Measurements from ENCODE around the gene LIPC.
A peak's percentile ranks its signal among the peaks of the same experiment; 100 is the strongest.

Gene LIPC

DNA sequence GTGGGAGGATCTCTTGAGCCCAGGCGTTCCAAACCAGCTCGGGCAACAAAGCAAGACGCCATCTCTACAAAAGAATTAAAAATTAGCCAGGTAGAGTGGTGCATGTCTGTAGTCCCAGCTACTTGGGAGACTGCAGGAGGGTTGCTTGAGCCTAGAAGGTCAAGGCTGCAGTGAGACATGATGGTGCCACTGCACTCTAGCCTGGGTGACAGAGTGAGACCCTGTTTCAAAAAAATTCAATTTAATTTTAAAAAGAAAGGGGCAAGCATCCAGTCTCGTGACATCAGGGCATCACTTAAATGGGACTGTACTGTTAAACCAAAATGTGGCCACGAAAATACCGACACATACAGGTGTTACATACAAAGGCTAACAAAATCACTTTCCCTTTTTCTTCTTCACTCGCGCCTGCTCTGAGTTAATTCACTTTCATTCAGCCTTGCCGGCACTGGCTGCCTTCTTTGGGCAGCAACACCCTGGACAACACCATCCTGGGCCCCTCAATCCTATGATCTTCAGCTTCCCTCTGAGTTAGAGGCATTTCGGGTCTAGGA is 121.7 kb downstream of the LIPC start:
- H2AFZ ChIP-seq (ENCODE audit: low read depth, low read length) = no peak overlapping the region
- H3K4me3 ChIP-seq (ENCODE audit: low read length) = no peak overlapping the region
- no peaks in the 10 kb centered on the region for H3K4me1 ChIP-seq (ENCODE audit: insufficient read depth, low read length)
- no peaks in the 10 kb centered on the region for H3K9me3 ChIP-seq (ENCODE audit: low read length)
- no peaks in the 10 kb centered on the region for H3K36me3 ChIP-seq (ENCODE audit: insufficient read depth, low read length)
- H3K27me3 ChIP-seq (ENCODE audit: insufficient read depth, low read length) = no peaks in the 10 kb centered on the region

DNA sequence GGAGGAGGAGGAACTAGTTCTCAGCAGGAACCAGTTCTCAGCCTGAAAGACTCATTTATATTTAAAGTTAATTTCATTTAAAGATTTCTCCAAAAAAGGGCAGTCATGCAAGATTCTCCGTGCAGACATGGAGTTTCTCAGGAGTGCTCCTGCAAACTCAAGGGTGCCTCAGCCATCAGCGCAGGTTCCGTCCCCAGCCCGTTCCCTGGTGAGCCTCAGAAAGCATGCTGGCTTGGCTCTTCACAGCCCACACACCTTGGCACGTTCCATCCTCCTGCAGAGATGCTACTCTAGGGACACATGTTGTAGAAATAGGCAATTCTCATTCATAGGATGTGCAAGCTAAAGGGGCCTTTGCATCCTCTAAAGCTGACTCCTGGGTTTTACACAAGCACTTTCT is 123.0 kb downstream of the LIPC start:
- Histone ChIP-seq H3K4me3 (ENCODE audit: low read length) (no peak overlapping the region), H3K27me3 (ENCODE audit: insufficient read depth, low read length) (no peaks in the 10 kb centered on the region), H3K36me3 (ENCODE audit: insufficient read depth, low read length) (no peaks in the 10 kb centered on the region), H3K9me3 (ENCODE audit: low read length) (no peaks in the 10 kb centered on the region), H3K4me1 (ENCODE audit: insufficient read depth, low read length) (no peaks in the 10 kb centered on the region), H2AFZ (ENCODE audit: low read depth, low read length) (no peak overlapping the region)

DNA sequence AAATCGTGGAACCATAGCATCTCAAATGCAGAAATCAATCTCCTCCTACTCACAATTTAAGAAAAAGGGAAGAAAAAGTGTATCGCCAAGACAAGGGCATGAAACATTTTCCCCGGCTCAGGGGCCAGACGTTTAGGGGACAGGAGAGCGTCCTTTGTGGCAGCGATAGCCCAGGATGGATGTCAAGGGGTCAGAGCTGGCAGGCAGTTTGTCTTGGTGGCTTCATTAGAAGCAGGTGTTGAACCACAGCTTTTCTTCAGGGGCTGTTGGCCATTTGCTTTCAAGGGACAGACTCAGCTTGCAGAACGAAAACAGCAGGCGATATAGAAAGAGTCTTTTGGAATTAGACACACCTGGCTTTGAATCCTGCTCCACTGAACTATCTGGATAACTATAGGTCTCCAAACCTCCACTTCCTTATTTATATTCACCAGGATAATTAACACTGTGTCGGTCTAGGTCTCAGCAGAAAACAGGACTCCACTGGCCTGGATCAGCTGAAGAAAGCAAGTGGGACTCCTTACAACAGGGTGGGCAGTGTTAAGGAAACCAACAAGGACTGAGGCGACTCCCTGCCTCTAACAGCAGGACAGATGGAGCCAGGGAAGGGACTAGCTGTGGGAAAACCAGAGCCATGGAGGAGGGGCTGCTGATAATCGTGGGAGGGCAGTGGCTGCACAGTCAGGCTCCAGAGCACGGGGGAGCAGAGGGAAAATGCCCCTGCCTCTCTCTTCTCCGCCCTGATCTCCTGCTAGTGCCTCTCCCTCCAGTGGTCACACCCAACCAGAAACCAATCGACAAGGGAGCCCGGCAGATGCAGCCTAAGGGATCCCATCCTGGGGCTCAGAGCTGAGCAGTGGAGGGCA is 123.6 kb downstream of the LIPC start:
- Histone ChIP-seq H3K9me3 (ENCODE audit: low read length) (no peaks in the 10 kb centered on the region), H3K4me1 (ENCODE audit: insufficient read depth, low read length) (no peaks in the 10 kb centered on the region), H3K27me3 (ENCODE audit: insufficient read depth, low read length) (no peaks in the 10 kb centered on the region), H2AFZ (ENCODE audit: low read depth, low read length) (no peak overlapping the region), H3K4me3 (ENCODE audit: low read length) (no peak overlapping the region), H3K36me3 (ENCODE audit: insufficient read depth, low read length) (no peaks in the 10 kb centered on the region)

DNA sequence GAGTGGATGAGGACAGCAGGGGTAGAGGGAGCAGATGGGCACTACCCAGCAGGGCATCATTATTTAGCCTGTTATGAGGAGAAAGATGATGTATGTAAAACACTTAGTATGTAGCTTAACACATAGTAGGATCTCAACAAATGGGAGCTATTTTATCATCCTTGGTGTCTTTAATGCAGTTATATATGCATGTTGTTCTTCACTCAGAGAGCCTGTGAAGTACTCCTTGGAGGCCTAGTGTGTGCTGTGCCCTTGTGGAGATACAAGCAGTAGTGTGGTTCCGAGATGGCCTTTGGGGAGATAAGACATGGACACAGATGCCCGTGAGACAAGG is 124.2 kb downstream of the LIPC start:
- Histone ChIP-seq H3K4me1 (ENCODE audit: insufficient read depth, low read length) (no peaks in the 10 kb centered on the region), H3K36me3 (ENCODE audit: insufficient read depth, low read length) (no peaks in the 10 kb centered on the region), H3K27me3 (ENCODE audit: insufficient read depth, low read length) (no peaks in the 10 kb centered on the region)

DNA sequence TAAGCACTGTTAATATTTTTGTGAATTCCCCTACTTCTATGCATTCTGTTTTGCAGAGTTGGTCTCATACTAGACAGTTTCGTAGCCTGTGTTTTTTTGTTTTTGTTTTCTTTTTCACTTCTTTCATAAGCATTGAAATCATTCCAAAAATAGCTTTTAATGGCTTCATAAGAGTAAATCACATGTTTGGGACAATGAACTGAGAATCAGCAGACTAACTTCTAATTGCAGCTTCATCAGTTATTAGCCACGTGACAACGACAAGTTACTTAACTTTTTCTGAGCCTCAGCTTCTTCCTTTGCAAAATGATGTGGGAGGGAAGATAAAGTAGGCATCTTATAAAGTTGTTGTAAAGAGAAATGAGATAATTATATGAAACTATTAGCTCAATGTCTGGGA is 124.8 kb downstream of the LIPC start:
- Histone ChIP-seq H3K27me3 (ENCODE audit: insufficient read depth, low read length) (no peaks in the 10 kb centered on the region), H3K4me3 (ENCODE audit: low read length) (no peak overlapping the region), H3K4me1 (ENCODE audit: insufficient read depth, low read length) (no peaks in the 10 kb centered on the region), H3K9me3 (ENCODE audit: low read length) (no peaks in the 10 kb centered on the region), H3K36me3 (ENCODE audit: insufficient read depth, low read length) (no peaks in the 10 kb centered on the region), H2AFZ (ENCODE audit: low read depth, low read length) (no peak overlapping the region)

More for the DNA sequence above, 124.2 kb downstream of the LIPC start:
- Histone ChIP-seq H2AFZ (ENCODE audit: low read depth, low read length) (no peak overlapping the region), H3K9me3 (ENCODE audit: low read length) (no peaks in the 10 kb centered on the region), H3K4me3 (ENCODE audit: low read length) (no peak overlapping the region)

DNA sequence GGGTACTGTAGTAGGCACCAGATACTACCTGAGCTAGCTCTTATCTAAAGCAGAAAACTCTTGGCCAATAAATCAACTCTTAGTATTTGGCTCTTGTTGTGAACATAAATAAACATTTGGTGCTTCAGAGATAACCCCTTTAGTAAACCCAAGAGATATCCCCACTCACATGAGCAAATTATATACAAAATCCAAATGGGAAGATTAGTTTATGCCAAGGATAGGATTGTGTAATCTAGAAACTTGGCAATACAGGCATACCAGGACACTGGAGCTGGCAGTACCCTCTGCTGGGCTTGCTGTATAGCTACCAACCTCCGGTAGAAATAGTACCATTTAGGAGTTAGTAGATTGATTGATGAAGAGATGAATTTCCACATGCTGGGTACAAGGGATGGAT is 127.0 kb downstream of the LIPC start:
- Histone ChIP-seq H3K4me1 (ENCODE audit: insufficient read depth, low read length) (no peaks in the 10 kb centered on the region), H2AFZ (ENCODE audit: low read depth, low read length) (no peak overlapping the region), H3K9me3 (ENCODE audit: low read length) (no peaks in the 10 kb centered on the region), H3K27me3 (ENCODE audit: insufficient read depth, low read length) (no peaks in the 10 kb centered on the region), H3K36me3 (ENCODE audit: insufficient read depth, low read length) (no peaks in the 10 kb centered on the region), H3K4me3 (ENCODE audit: low read length) (no peak overlapping the region)

DNA sequence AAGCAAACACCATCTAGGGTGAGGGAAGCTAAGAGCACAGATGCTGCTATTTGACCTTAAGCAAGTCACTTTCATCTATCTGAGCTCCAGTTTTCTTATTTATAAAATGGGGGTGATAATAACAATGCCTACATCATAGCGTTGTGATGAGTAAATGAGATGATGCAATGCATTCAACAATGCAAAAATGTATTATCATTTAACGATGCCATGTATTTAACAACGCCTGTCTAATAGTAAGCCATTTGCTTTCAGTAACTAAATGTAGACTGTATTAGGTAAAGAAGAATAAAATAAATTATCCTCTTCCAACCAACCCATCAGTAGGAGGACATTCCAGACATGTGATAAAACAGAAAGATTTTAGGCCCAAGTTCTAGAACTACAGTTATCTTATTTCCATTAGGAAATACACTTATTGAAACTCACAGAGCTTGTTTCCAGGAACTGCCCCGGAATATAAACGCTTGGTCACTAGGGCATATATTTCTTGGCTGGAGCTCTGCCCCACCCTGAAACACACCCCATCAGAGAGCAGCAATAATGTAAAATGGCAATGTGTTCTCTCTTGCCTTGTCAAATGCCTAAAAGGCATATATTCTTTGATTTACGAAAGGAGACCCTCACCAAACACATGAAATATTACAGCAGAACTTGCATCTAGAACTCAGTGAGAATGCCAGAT is 128.3 kb downstream of the LIPC start:
- Histone ChIP-seq H3K36me3 (ENCODE audit: insufficient read depth, low read length) (no peaks in the 10 kb centered on the region), H3K4me3 (ENCODE audit: low read length) (no peak overlapping the region), H3K27me3 (ENCODE audit: insufficient read depth, low read length) (no peaks in the 10 kb centered on the region), H3K9me3 (ENCODE audit: low read length) (no peaks in the 10 kb centered on the region), H2AFZ (ENCODE audit: low read depth, low read length) (no peak overlapping the region), H3K4me1 (ENCODE audit: insufficient read depth, low read length) (no peaks in the 10 kb centered on the region)

DNA sequence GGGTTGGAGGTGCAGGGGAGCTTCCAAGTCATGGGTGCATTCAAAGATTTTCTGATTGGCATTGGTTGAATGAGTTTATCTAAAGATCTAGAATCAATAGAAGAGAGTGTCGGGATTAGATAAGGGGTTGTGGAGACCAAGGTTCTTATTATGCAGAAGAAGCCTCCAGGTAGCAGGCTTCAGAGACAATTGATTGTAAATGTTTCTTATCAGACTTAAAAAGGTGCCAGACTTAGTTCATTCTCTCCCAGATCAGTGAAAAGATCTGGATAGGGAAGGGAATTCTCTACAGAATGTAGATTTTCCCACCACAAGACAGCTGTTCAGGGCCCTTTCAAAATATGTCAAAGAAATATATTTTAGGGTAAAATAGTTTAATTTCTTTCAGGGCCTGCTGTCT is 129.5 kb downstream of the LIPC start:
- Histone ChIP-seq H3K4me3 (ENCODE audit: low read length) (no peak overlapping the region), H3K9me3 (ENCODE audit: low read length) (no peaks in the 10 kb centered on the region), H3K27me3 (ENCODE audit: insufficient read depth, low read length) (no peaks in the 10 kb centered on the region), H3K36me3 (ENCODE audit: insufficient read depth, low read length) (no peaks in the 10 kb centered on the region), H2AFZ (ENCODE audit: low read depth, low read length) (no peak overlapping the region), H3K4me1 (ENCODE audit: insufficient read depth, low read length) (no peaks in the 10 kb centered on the region)

DNA sequence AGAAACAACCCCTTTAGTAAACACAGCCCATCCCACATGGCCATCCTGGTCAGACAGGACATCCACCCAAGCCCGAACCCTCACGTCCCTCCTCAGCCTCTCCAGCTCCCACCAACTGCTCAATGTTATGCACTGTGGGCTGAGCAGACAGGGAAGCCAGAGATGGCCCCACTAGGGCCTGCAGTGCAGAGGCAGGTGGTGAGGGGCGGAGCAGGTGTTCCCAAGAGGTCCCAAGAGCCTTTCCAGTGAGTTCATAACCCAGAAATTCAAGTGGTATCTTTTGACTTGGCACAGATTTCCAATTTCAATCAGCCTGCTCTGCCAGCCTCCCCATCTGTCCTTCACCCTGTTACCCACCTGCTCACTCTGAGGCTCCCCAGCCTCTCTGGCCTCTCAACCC is 130.3 kb downstream of the LIPC start:
- no peak overlapping the region for H3K4me3 ChIP-seq (ENCODE audit: low read length)
- H3K27me3 ChIP-seq (ENCODE audit: insufficient read depth, low read length) = no peaks in the 10 kb centered on the region
- H3K36me3 ChIP-seq (ENCODE audit: insufficient read depth, low read length) = no peaks in the 10 kb centered on the region
- H2AFZ ChIP-seq (ENCODE audit: low read depth, low read length) = no peak overlapping the region
- no peaks in the 10 kb centered on the region for H3K9me3 ChIP-seq (ENCODE audit: low read length)
- no peaks in the 10 kb centered on the region for H3K4me1 ChIP-seq (ENCODE audit: insufficient read depth, low read length)

DNA sequence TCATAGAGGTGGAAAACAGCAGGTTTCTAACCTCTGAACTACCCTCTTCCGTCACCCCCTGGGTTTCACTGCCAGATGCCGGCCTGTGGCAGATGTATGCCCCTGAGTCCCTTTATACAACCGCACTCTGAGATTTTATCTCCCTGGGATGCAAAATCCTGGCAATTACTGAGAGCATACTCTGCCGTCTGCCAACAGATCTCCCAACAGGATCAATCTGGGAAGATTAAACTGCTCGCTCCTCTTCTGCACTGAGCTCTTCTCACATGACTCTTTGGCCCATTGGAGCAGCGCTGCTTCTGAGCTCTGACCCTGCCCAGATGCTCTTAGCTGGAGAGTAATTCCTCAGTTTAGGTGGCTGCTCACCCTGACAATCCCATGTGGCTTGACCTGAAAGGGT is 133.2 kb downstream of the LIPC start:
- H2AFZ ChIP-seq (ENCODE audit: low read depth, low read length) = no peak overlapping the region
- H3K27me3 ChIP-seq (ENCODE audit: insufficient read depth, low read length) = no peaks in the 10 kb centered on the region
- H3K4me1 ChIP-seq (ENCODE audit: insufficient read depth, low read length) = peaks cover 2% of the 10 kb centered on the region
- no peaks in the 10 kb centered on the region for H3K36me3 ChIP-seq (ENCODE audit: insufficient read depth, low read length)
- no peaks in the 10 kb centered on the region for H3K9me3 ChIP-seq (ENCODE audit: low read length)
- H3K4me3 ChIP-seq (ENCODE audit: low read length) = no peak overlapping the region

DNA sequence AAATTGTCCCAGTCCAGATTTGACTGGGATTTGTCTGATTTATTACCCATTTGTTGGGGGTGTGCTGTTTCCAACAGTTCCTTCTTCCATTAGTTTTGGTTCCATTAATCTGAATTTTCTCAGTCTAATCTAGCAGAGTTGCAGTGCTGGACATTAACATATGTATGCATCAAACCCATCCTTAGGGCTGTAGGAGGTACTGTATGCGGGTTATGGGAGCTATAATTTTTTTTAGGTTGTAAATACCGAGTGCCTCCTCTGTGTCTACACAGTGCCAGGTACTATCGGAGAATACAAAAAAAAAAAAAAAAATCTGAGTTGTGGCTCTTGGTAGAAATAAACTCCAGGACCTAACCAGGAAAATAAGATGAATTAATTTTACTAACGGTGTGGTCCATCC is 133.8 kb downstream of the LIPC start:
- Histone ChIP-seq H3K27me3 (ENCODE audit: insufficient read depth, low read length) (no peaks in the 10 kb centered on the region), H2AFZ (ENCODE audit: low read depth, low read length) (no peak overlapping the region)

DNA sequence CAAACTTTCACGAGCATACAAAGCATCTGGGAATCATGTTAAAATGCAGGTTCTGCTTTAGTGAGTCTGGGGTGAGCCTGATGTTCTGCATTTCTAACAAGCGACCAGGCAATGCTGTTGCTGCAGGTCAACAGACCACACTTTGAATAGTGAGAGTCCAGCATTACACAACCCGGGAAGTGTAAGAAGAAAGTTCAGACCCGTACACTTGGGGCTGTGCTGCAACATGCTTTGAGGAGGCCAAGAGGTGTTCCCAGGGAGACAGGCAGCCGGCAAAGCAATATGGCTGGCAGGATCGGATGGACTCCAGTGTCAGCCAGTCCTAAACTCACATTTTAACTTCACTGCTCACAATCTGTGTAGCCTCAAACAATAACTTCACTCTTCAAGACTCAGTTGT is 134.2 kb downstream of the LIPC start:
- no peak overlapping the region for H2AFZ ChIP-seq (ENCODE audit: low read depth, low read length)
- peaks cover 2% of the 10 kb centered on the region for H3K4me1 ChIP-seq (ENCODE audit: insufficient read depth, low read length)
- H3K4me3 ChIP-seq (ENCODE audit: low read length) = no peak overlapping the region
- no peaks in the 10 kb centered on the region for H3K27me3 ChIP-seq (ENCODE audit: insufficient read depth, low read length)
- H3K36me3 ChIP-seq (ENCODE audit: insufficient read depth, low read length) = no peaks in the 10 kb centered on the region
- H3K9me3 ChIP-seq (ENCODE audit: low read length) = no peaks in the 10 kb centered on the region

More for the DNA sequence above, 133.8 kb downstream of the LIPC start:
- Histone ChIP-seq H3K9me3 (ENCODE audit: low read length) (no peaks in the 10 kb centered on the region), H3K4me1 (ENCODE audit: insufficient read depth, low read length) (peaks cover 2% of the 10 kb centered on the region), H3K4me3 (ENCODE audit: low read length) (no peak overlapping the region), H3K36me3 (ENCODE audit: insufficient read depth, low read length) (no peaks in the 10 kb centered on the region)

DNA sequence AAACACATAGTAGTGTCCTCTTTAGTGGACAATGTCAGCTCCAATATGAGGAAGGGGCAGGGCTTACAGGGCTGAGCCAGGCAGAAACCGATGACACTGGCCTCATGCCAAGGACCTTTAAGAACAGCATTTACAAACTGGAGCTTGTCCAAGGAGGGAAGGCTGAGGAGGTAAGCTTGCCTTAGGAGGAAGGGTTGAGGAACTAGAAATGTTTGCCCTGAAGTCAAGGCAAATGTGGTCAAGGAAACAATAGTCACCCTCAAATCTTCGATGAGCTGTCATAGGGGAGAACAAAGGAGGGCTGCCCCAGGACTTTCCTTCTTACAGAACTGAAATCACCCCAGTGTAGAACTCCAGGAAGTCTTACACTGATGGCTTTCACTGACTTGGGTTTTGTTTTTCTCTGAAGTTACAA is 136.4 kb downstream of the LIPC start:
- H3K4me1 ChIP-seq (ENCODE audit: insufficient read depth, low read length) = peaks cover 2% of the 10 kb centered on the region
- H3K9me3 ChIP-seq (ENCODE audit: low read length) = no peaks in the 10 kb centered on the region
- H2AFZ ChIP-seq (ENCODE audit: low read depth, low read length) = peak overlapping the region; percentile 33
- H3K36me3 ChIP-seq (ENCODE audit: insufficient read depth, low read length) = no peaks in the 10 kb centered on the region
- no peaks in the 10 kb centered on the region for H3K27me3 ChIP-seq (ENCODE audit: insufficient read depth, low read length)
- H3K4me3 ChIP-seq (ENCODE audit: low read length) = no peak overlapping the region

Data from neuron (in vitro differentiated cells).